HG02938 (cell line): ENCODE measurements around the gene SIK3.

ENCODE experiments used
- ATAC-seq: cut with Tn5 transposase; IDR thresholded peaks from one replicate; pipeline ENCODE4 v1.9.1; 2021; ENCODE audit warnings: mild to moderate bottlenecking, moderate library complexity; ENCODE audit not compliant: unreplicated experiment

The SIK3 gene

DNA sequence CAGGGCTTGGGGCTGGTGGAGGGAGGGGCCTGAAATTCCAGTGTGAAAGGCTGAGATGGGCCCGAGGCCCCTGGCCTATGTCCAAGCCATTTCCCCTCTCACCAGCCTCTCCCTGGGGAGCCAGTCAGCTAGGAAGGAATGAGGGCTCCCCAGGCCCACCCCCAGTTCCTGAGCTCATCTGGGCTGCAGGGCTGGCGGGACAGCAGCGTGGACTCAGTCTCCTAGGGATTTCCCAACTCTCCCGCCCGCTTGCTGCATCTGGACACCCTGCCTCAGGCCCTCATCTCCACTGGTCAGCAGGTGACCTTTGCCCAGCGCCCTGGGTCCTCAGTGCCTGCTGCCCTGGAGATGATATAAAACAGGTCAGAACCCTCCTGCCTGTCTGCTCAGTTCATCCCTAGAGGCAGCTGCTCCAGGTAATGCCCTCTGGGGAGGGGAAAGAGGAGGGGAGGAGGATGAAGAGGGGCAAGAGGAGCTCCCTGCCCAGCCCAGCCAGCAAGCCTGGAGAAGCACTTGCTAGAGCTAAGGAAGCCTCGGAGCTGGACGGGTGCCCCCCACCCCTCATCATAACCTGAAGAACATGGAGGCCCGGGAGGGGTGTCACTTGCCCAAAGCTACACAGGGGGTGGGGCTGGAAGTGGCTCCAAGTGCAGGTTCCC lies 268.6 kb downstream of the SIK3 start, which contains the start of gene APOC3:
APOC3 (plus strand) TSS at position 383 of the 659 bp plus-strand sequence. CDS start 676 bp downstream, outside the sequence.
- no peak for ATAC-seq

DNA sequence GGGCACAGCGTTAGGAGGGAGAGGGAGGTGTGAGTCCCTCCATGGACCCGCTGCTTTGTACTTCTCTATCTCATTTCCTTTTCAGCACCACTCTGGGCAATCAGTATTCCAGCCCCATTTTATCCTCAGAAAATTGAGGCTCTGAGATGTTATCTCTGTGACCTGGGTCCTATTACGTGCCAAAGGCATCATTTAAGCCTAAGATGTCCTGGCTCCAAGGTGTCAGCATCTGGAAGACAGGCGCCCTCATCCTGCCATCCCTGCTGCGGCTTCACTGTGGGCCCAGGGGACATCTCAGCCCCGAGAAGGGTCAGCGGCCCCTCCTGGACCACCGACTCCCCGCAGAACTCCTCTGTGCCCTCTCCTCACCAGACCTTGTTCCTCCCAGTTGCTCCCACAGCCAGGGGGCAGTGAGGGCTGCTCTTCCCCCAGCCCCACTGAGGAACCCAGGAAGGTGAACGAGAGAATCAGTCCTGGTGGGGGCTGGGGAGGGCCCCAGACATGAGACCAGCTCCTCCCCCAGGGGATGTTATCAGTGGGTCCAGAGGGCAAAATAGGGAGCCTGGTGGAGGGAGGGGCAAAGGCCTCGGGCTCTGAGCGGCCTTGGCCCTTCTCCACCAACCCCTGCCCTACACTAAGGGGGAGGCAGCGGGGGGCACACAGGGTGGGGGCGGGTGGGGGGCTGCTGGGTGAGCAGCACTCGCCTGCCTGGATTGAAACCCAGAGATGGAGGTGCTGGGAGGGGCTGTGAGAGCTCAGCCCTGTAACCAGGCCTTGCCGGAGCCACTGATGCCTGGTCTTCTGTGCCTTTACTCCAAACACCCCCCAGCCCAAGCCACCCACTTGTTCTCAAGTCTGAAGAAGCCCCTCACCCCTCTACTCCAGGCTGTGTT lies 269.4 kb downstream of the SIK3 start:
- ATAC-seq = no peak

DNA sequence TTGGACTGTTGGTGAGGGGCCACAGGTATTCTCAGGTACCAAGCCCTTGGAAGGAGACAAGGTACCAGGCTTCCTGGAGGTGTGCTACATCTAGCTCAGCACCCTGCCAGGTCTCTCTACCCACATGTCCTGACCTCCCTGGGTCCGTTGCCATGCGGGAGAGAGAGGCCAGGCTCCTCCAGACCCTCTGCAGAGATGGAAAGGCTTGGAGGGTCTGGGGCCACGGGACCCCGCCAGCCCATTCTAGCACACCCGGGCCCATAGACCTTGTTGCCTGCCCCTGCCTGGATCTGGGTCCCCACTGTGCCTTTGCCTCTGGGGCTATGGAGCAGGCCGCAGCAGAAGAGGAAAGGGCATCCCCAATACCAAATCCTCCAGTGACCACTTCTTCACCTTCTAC lies 270.8 kb downstream of the SIK3 start:
- no peak for ATAC-seq

DNA sequence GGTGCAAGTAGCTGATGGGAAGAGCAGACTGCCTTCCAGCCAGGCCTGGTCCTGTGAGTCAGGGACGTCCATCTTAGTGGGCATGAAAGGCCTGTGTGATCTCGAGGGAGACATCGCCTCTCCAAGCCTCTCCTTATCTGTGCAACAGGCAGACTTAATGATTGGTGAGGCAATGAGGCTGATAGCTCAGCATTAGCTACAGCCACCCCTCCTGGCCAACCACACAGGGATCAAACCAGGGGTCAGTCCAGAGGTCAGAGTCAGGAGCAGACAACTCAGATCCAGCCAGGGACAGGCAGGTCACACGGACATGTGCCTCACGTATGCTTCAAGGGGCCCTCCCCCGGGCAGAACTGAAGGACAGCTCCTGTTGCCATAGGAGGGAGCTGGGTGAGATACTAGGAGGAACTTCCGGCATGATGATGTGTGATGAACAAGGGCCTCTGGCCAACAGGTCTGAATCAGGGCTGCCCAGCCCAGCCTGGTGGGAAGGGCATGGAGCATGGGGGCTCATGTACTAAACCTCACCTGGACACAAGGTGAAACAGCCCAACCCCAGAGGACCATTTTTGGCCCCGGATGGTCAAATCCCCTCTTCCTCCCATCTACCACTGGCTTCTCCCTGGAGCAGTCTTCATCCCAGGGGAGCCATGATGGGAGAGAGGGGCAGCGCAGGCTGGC lies 271.3 kb downstream of the SIK3 start:
- ATAC-seq = no peak

DNA sequence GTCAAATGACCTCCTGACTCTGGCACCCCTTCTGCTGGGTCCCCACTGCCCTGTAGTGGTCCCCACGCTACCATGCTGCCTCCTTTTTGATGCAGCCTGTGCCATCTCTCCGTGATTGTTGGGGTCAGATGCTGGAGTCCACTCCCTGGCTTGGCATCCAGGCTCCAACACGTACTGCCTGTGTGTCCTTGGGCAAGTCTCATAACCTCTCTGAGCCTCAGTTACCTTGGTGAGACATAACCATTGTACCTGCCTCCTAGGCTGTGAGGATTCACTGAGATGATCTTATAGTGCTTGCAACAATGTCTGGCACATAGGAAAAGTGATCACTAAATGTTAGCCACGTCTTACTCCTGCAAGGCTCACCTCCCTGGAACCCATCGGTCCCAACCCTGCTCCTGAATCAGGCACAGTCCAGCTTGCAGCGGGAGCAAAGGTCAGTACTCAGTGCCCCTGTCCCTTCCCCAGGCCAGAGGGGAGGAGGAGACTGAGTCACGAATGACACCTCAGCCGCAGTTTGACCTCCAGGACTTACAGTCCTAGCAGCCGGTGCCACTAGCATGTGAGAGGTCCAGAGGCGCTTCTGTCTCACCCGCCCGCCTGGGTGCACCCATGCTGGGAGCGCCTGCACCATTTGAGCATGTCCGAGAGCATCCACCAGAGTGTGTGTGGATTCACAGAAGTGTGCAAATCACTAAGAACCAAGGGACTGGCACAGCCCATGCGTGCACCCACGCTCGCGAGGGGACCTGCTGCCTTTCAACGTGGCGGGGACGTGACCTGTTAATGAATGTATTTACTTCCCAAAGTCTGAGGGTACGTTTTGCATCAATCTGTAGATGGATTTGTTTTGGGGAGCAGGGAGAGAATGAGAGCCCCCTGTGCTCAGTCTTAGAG lies 272.1 kb downstream of the SIK3 start:
- no peak for ATAC-seq

DNA sequence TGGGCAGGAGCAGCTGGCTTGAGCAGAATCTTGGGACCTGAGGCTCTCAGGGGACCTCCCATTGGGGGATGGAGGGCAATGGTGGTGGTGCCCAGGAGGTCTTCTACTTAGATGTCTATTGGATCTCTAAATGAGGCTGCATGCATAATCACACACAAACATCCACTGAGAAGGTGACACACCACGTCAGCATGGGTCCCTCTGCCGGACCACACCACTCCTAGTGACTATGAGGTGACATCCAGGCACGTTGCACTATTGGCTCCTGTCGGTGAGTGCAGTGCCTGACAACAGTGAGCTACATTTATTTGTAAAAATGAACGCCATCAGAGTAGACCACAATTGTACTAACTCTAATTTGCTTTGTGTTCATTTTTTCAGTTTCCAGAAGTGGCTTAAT lies 272.8 kb downstream of the SIK3 start:
- ATAC-seq = no peak

DNA sequence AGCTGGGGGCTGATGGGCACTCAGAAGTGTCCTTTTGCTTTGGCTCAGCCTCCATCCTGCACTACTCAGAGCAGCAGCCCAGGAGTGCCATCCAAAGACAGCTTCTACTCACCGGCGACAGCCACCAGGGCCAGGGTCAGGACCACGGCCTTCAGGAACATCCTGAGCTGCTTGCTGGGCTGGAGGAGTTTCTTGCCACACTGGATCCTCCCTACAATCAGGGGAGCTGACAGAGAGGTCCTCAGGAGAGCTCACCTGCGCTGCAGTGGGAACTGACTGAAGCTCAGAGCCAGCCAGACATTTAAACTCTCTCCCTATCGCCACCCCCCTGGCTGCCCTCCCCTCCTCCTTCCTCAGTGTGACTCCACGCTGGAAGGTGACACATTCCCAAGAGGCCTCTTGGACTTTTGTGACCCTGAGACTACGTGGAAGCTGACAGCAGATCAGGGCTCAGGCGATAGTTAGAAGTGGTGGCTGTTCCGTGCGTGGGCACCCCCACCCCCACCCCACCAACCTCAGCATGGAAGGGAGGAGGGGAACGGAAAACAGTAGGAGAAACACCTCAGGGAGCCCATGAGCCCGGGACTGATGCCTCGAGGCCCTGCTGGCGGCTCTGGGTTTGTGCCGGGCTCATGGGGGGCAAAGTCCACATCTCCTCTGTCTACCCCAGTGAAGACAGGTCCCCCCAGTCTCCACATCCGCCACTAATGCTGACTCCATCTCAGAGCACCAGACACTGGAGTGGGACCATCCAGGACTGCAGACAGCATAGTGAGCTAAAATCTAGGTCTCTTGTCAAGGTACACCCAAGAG lies 275.0 kb downstream of the SIK3 start, which contains the start of gene APOA4:
APOA4 (minus strand) TSS at position 274 of the 813 bp plus-strand sequence; CDS start at position 161, 113 bp downstream.
- ATAC-seq = no peak

DNA sequence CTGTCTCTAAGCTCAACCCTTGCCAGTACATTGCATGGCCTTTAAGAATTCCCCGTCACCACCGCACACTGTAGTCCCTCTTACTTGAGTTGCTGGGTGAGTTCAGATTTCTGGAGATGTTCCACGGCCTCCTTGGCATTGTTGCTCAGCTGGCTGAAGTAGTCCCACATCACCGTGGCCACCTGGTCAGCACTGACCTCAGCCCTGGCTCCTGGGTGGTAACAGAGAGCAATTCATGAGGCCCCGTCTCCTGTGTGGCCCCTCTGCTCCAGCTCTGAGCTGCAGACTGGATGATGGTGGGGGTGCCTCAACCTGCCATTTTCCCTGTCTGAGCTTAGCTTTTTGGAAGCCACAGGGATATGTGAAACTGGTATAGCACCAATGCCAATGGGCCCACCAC lies 275.7 kb downstream of the SIK3 start:
- no peak for ATAC-seq

DNA sequence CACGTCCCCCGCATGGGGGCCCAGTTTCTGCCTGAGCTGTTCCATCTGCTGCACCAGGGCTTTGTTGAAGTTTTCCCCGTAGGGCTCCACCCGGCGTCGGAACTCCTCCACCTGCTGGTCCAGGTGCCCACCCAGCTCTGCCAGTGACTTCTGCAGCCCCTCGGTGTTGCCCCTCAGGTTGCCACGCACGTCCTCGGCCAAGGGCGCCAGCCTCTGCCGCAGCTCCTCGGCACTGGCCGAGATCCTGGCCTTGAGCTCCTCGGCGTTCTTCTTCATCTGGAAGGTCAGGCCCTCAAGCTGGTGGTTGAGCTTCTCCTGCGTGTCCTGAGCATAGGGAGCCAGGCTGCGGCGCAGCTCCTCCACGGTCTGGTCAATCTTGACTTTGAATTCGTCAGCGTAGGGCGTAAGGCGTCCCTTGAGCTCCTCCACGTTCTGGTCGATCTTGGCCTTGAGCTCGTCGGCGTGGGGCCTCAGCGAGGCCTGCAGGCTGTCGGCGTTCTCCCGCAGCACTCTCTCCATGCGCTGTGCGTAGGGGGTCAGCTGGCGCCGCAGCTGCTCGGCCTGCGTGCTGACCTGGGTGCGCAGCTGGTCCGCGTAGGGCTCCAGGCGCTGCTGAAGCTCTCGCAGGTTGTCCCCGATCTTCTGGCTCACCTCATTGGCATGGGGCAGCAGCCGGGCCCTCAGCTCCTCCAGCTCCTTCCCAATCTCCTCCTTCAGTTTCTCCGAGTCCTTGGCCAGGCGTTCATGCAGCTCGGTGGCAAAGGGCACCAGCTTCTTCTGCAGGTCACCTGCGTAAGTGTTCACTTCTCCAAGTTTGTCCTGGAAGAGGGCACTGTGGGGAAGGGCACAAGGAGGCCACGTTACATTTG lies 276.9 kb downstream of the SIK3 start:
- no peak for ATAC-seq

DNA sequence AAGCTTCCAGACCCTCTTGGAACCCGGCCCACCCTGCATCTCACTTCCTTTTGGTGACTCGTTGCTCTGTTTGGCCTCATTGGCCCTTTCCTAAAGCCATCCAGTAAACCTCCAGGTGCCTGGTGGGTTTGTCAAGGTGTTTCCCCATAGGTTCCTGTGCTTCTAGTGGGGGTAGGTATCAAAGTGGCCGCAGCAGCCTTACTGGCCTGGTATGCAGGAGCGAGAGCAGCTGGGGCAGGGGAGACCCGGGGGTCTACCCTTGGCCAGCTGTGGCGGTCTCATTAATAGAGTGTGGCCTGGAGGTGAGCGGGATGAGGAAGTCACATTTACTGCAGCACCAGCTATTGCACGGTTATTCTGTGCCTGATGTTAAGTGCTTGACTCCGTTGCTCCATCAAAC lies 279.2 kb downstream of the SIK3 start:
- no peak for ATAC-seq

DNA sequence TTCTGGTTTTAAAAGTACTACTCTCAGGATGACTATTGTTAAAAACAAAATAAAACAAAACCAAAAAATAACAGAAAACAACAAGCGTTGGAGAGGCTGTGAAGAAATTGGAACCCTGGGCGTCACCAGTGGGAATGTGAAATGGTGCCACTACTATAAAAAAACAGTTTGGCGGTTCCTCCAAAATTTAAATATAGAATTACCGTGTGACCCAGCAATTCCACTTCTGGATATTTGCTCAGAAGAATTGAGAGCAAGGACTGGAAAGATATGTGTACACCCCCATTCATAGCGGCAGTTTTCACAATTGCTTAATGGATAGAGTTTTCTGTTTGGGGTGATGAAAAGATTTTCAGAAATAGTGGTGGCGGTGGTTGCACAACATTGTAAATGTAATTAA lies 283.7 kb downstream of the SIK3 start:
- no peak for ATAC-seq

DNA sequence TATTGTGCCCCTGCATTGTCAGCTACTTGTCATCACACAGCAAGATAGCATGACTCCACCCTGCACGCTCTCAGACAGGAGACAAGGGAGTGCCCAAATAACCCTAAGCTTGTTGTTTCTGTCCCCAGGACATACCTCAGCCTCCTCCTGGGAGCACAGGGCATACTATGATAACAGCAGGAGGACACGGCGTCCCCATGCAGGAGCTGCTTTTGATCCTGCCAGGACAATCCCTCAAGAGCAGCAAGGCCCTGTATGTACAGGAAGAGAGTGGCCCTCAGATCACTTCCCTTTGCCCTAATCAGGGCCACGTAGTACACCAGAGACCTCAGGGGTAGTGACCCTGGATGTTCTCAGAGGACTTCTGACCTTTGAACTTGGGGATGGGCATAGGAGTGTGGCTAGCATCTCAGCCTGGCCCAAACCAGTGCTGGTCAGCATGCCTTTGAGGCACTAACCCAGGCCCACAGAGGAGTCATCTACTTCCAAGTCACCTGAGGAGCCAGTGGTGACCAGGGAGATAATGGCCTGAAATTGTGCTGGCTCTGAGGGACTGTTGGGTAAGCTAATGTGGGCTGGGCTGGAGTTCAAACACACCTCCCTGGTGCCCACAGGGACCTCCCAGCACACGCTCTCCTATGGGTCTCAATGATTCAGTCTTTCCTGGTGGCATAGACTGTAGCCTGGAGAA lies 284.3 kb downstream of the SIK3 start:
- ATAC-seq = no peak

DNA sequence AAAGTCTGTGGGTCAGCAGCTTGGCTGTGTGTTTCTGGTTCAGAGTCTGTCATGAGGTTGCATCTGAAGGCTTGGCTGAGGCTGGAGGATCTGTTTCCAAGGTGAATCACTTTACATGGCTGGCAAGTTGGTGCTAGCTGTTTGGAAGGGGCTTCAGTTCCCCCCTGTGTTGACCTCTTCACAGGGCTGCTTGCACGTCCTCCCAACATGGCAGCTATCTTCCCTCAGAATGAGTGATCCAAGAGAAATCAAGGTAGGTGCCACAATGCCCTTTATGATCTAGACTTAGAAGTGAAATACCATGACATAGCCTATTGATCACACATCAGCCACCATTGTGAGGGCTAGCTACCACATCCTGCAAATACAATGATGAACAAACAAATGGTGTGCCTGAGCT lies 285.1 kb downstream of the SIK3 start:
- no peak for ATAC-seq

DNA sequence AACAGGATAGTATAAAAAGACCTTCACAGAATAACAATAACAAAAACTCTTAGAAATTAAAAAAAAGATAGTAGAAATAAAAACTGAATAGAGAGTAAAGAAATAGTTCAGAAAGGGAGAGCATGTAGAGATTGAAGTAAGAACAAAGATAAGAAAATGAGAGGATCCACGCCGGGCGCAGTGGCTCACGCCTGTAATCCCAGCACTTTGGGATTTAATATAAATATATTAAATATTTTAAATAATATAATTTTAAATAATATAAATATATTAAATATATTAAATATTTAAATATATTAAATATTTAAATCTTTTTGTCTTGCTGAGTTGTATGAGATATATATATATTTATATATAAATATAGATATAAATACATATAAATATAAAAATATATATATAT lies 286.1 kb downstream of the SIK3 start:
- no peak for ATAC-seq

DNA sequence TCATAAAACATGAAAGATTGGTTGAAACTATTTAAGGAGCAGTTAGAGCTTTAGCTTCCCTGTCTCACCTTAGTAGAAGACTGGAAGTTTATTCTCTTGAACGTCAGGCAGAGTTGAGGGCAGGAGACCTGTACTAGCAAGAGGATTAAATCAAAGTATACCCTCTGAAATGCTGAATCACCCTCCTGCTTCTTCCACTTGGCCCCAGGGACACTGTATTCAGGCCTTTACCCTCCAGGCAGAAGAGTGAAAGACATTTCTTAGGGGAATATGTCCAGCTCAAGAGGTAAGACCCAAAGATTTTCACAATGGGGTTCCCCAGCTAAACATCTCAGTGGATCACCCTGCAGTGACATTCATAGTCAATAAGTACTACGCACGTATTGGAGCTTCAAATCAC lies 287.0 kb downstream of the SIK3 start:
- ATAC-seq = no peak

DNA sequence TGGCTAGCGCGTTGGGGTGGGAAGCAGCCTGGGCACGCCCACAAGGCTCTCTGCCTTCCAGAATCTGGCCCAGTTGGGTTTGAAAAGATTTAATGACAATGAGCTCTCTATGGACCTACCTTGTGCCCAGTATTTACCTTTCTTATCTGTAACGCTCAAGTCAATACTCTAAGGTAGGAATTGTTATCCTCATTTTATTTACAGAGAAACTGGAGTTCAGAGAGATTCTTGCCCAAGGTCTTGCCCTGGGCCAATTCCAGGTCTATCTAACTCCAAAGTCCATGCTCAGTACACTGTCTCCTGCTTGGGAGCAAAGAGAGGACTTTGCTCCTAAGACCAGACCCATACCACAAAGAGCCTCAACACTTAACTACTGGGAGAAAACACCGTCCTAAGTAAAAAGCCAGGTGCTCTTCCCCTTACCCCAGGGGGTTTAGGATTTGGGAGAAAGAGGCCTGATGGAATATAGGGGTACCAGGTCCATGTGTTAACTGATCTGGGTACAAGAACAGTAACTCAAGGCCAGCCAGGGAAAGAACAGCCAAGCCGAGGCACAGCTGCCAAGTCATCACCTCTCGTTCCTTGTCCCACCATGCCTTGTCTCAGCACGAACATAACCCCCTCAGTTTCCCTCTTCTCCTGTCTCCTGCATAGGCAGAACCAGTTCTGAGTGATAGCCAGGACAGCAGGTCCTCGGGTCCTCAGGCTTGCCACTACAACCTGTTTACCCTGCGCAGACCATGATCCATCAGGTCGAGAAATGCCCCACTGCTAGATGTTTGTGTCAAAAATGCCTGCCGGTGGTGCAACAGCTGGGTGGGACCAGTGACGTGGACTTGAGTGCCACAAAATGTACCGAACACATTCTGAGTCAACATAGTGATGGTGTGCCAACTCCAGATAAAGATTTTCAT lies 289.7 kb downstream of the SIK3 start:
- ATAC-seq = no peak

DNA sequence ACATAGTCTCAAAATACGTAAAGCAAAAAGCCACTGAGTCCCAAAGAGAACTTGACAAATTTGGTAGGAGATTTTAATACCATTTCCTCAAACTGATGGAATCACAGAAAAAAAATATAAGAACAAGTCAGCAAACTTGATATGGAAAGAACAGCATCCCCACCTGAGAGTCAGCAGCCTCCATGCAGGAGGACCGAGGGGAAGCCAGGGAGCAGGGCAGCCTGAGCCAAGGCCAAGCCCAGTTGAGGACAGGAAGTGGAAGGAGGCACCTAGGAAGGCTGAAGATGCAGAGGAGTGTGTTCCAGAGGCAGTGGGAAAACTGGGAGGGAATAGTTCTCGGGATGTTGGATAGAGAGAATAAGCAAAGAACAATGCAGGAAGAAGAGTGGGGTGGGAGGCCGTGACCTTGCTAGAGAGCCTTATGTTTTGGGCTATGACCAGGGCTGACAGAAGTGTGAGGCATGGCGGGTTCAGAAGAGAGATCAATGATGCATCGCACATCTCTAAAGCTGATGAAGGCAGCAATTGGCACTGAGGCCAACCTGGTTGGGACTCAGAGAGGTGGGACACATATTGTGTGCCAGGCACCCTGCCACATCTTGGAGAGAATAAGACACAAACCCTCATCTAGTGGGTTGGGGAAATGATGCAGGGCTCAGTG lies 290.5 kb downstream of the SIK3 start:
- no peak for ATAC-seq
